BLaER1 (cell line): ENCODE data around the gene CD68.
"Not testable (repeated sequence)": the region's sequence is repeated elsewhere in the genome, so short reads cannot be mapped to it uniquely, and the experiment has no call there.

ENCODE experiments used
- H3K27ac ChIP-seq: shearing (Covaris generic); formaldehyde crosslinking; 2 replicates; pipeline ENCODE4 v1.8.1; 2022
- H3K27me3 ChIP-seq: shearing (Covaris generic); formaldehyde crosslinking; 2 replicates; pipeline ENCODE4 v1.8.1; 2022
- H3K36me3 ChIP-seq: shearing (Covaris generic); formaldehyde crosslinking; 2 replicates; pipeline ENCODE4 v1.8.1; 2022
- H3K4me1 ChIP-seq: shearing (Covaris generic); formaldehyde crosslinking; 2 replicates; pipeline ENCODE4 v1.8.1; 2022
- H3K4me2 ChIP-seq: shearing (Covaris generic); formaldehyde crosslinking; 2 replicates; pipeline ENCODE4 v1.8.1; 2022
- H3K4me3 ChIP-seq: shearing (Covaris generic); formaldehyde crosslinking; 2 replicates; pipeline ENCODE4 v1.8.1; 2022
- H3K9ac ChIP-seq: shearing (Covaris generic); formaldehyde crosslinking; 2 replicates; pipeline ENCODE4 v1.8.1; 2022
- H3K9me3 ChIP-seq: shearing (Covaris generic); formaldehyde crosslinking; 2 replicates; pipeline ENCODE4 v1.8.1; 2022
- H4K20me1 ChIP-seq: shearing (Covaris generic); formaldehyde crosslinking; 2 replicates; pipeline ENCODE4 v1.8.1; 2022
- Cebpa-rat ChIP-seq: shearing (Covaris generic); IDR thresholded peaks from 2 replicates; pipeline ENCODE4 v1.8.1; 2022

The CD68 gene

GRCh38 chr17:7589891-7590691, 10.7 kb downstream of the CD68 start, which contains the start of gene SOX15:
TSS of gene SOX15 (minus strand) at chr17:7590094. CDS start at chr17:7589676, 418 bp downstream.
- H3K36me3 ChIP-seq: peaks cover 85% of the 10 kb centered on the region
- no peaks in the 10 kb centered on the region for H3K27me3 ChIP-seq
- H3K4me2 ChIP-seq: peak within 1 kb of the TSS; percentile 68
- H3K4me1 ChIP-seq: peaks cover 26% of the 10 kb centered on the region
- TF ChIP-seq Cebpa-rat: no peak
- H3K4me3 ChIP-seq: no peak within 1 kb of the TSS
- H3K9me3 ChIP-seq: no peaks in the 10 kb centered on the region
- H3K9ac ChIP-seq: peak within 1 kb of the TSS; percentile 22; the same call in 1 of the 2 replicates
- H4K20me1 ChIP-seq: peaks cover 13% of the 10 kb centered on the region; the same call in 1 of the 2 replicates
- H3K27ac ChIP-seq: 0 out of 2 replicates have a peak within 1 kb of the TSS, but pooled peaks have one; percentile 10

- TF ChIP-seq Cebpa-rat: no peak
- Histone ChIP-seq H3K36me3 (peaks cover 88% of the 10 kb centered on the region), H3K4me3 (no peak overlapping the region), H3K27me3 (no peaks in the 10 kb centered on the region), H4K20me1 (peaks cover 13% of the 10 kb centered on the region; the same call in 1 of the 2 replicates), H3K4me2 (no peak overlapping the region), H3K4me1 (peaks cover 22% of the 10 kb centered on the region), H3K9ac (no peak overlapping the region), H3K9me3 (no peaks in the 10 kb centered on the region), H3K27ac (no peak overlapping the region)
These were observed 11.3 kb downstream of the CD68 start for GRCh38 chr17:7590743-7591142.

GRCh38 chr17:7591596-7591995, 12.2 kb downstream of the CD68 start:
- Histone ChIP-seq H3K27me3 (no peaks in the 10 kb centered on the region), H3K4me3 (no peak overlapping the region), H3K27ac (no peak overlapping the region), H3K9me3 (no peaks in the 10 kb centered on the region), H4K20me1 (peaks cover 13% of the 10 kb centered on the region; the same call in 1 of the 2 replicates), H3K36me3 (peaks cover 90% of the 10 kb centered on the region), H3K4me2 (no peak overlapping the region), H3K4me1 (peaks cover 20% of the 10 kb centered on the region), H3K9ac (no peak overlapping the region)
- TF ChIP-seq Cebpa-rat: no peak

- Histone ChIP-seq H3K4me3 (no peak overlapping the region), H3K36me3 (peaks cover 90% of the 10 kb centered on the region), H4K20me1 (peaks cover 13% of the 10 kb centered on the region; the same call in 1 of the 2 replicates), H3K27me3 (no peaks in the 10 kb centered on the region), H3K4me1 (peaks cover 13% of the 10 kb centered on the region), H3K4me2 (no peak overlapping the region), H3K27ac (no peak overlapping the region), H3K9ac (no peak overlapping the region), H3K9me3 (no peaks in the 10 kb centered on the region)
- no peak for TF ChIP-seq Cebpa-rat
These were observed 13.1 kb downstream of the CD68 start for GRCh38 chr17:7592422-7593021.

GRCh38 chr17:7593296-7593695, 13.9 kb downstream of the CD68 start:
- Histone ChIP-seq H3K4me3 (no peak overlapping the region), H3K27ac (no peak overlapping the region), H3K36me3 (peaks cover 89% of the 10 kb centered on the region), H3K27me3 (no peaks in the 10 kb centered on the region), H4K20me1 (peaks cover 13% of the 10 kb centered on the region; the same call in 1 of the 2 replicates), H3K9me3 (no peaks in the 10 kb centered on the region), H3K9ac (no peak overlapping the region), H3K4me2 (no peak overlapping the region), H3K4me1 (peaks cover 8% of the 10 kb centered on the region)
- no peak for TF ChIP-seq Cebpa-rat

GRCh38 chr17:7597561-7597960, 18.1 kb downstream of the CD68 start:
- not testable (repeated sequence) for H3K9me3 ChIP-seq, H3K27me3 ChIP-seq, H3K27ac ChIP-seq, H4K20me1 ChIP-seq, H3K4me3 ChIP-seq, H3K9ac ChIP-seq, H3K4me1 ChIP-seq, H3K4me2 ChIP-seq
- peaks cover 98% of the 10 kb centered on the region for H3K36me3 ChIP-seq

- H3K4me3 ChIP-seq: no peak overlapping the region
- H3K4me1 ChIP-seq: no peaks in the 10 kb centered on the region
- TF ChIP-seq Cebpa-rat: no peak
- H3K27ac ChIP-seq: no peak overlapping the region
- H3K4me2 ChIP-seq: no peak overlapping the region
- H3K36me3 ChIP-seq: peaks cover 84% of the 10 kb centered on the region
- H4K20me1 ChIP-seq: peaks cover 50% of the 10 kb centered on the region
- H3K9ac ChIP-seq: no peak overlapping the region
- H3K9me3 ChIP-seq: no peaks in the 10 kb centered on the region
- no peaks in the 10 kb centered on the region for H3K27me3 ChIP-seq
These were observed 26.8 kb downstream of the CD68 start for GRCh38 chr17:7606280-7606679.

GRCh38 chr17:7610641-7611040, 31.2 kb downstream of the CD68 start:
- Histone ChIP-seq H3K27me3 (no peaks in the 10 kb centered on the region), H3K27ac (no peak overlapping the region), H3K4me2 (no peak overlapping the region), H3K4me1 (peaks cover 27% of the 10 kb centered on the region), H3K4me3 (no peak overlapping the region), H3K9ac (no peak overlapping the region), H4K20me1 (peaks cover 74% of the 10 kb centered on the region), H3K36me3 (peaks cover 50% of the 10 kb centered on the region), H3K9me3 (no peaks in the 10 kb centered on the region)
- no peak for TF ChIP-seq Cebpa-rat

GRCh38 chr17:7611635-7612293, 32.3 kb downstream of the CD68 start:
- H3K4me2 ChIP-seq: peak overlapping the region; percentile 89
- no peak overlapping the region for H3K27ac ChIP-seq
- peak overlapping the region; percentile 19; the same call in 1 of the 2 replicates for H3K9ac ChIP-seq
- no peaks in the 10 kb centered on the region for H3K27me3 ChIP-seq
- peaks cover 63% of the 10 kb centered on the region for H4K20me1 ChIP-seq
- no peak overlapping the region for H3K4me3 ChIP-seq
- H3K9me3 ChIP-seq: no peaks in the 10 kb centered on the region
- H3K4me1 ChIP-seq: peaks cover 27% of the 10 kb centered on the region
- TF ChIP-seq Cebpa-rat: no peak
- peaks cover 40% of the 10 kb centered on the region for H3K36me3 ChIP-seq

GRCh38 chr17:7612294-7612640, 32.8 kb downstream of the CD68 start:
- Histone ChIP-seq H3K4me3 (no peak overlapping the region), H3K4me2 (peak overlapping the region; percentile 89), H3K27ac (no peak overlapping the region), H3K36me3 (peaks cover 38% of the 10 kb centered on the region), H3K4me1 (peaks cover 27% of the 10 kb centered on the region), H4K20me1 (peaks cover 60% of the 10 kb centered on the region), H3K9me3 (no peaks in the 10 kb centered on the region), H3K27me3 (no peaks in the 10 kb centered on the region), H3K9ac (peak overlapping the region; percentile 19; the same call in 1 of the 2 replicates)
- no peak for TF ChIP-seq Cebpa-rat
